VCaP (cell line): Measurements from ENCODE around the gene HELLS.
A peak's percentile ranks its signal among the peaks of the same experiment; 100 is the strongest.
"Not testable (repeated sequence)": the region's sequence is repeated elsewhere in the genome, so short reads cannot be mapped to it uniquely, and the experiment has no call there.

Experiments
- H3K27ac ChIP-seq: fragments of 450-650 bp; 2 replicates; pipeline ENCODE4 v1.5.1; 2017
- CTCF ChIP-seq: fragments of 450-650 bp; conservative IDR thresholded peaks from 2 replicates; pipeline ENCODE4 v1.5.1; 2017; ENCODE audit warnings: mild to moderate bottlenecking, moderate library complexity

HELLS gene

GRCh38 chr10:94533027-94533426 lies 12.6 kb upstream of the HELLS start:
- no peak overlapping the region for H3K27ac ChIP-seq
- no peak for TF ChIP-seq CTCF

GRCh38 chr10:94542282-94542681 lies 3.3 kb upstream of the HELLS start:
- H3K27ac ChIP-seq, result not testable (repeated sequence)

- peak overlapping the region; percentile 78 for H3K27ac ChIP-seq
- no peak for TF ChIP-seq CTCF
These were observed 687 bp downstream of the HELLS start for GRCh38 chr10:94546049-94546900.

- H3K27ac ChIP-seq, result peak overlapping the region; percentile 78
- no peak for TF ChIP-seq CTCF
These were observed 1.3 kb downstream of the HELLS start for GRCh38 chr10:94546901-94547185.

- H3K27ac ChIP-seq, result peak overlapping the region; percentile 14
- no peak for TF ChIP-seq CTCF
These were observed 3.6 kb downstream of the HELLS start for GRCh38 chr10:94549221-94549620.

- not testable (repeated sequence) for H3K27ac ChIP-seq
These were observed 22.2 kb downstream of the HELLS start for GRCh38 chr10:94567714-94568307.

GRCh38 chr10:94571081-94571480 lies 25.5 kb downstream of the HELLS start:
- no peak overlapping the region for H3K27ac ChIP-seq
- TF ChIP-seq CTCF, result no peak

- no peak for TF ChIP-seq CTCF
- no peak overlapping the region for H3K27ac ChIP-seq
These were observed 25.9 kb downstream of the HELLS start for GRCh38 chr10:94571528-94571927.
